HepG2 (cell line): ENCODE results near the gene RUSF1. TPM values are rescaled to one million over a fixed set of nuclear protein-coding genes. Genes with fewer than 3 reads are reported as not detected.
A peak's percentile ranks its signal among the peaks of the same experiment; 100 is the strongest.

Experiments used
- ARID3A ChIP-seq: IDR thresholded peaks from 2 replicates; pipeline ENCODE4 v1.6.1; 2012; ENCODE audit warnings: low read depth, low read length, improper control_type of control experiment
- FOXP4 ChIP-seq: sonication (generic); formaldehyde crosslinking; IDR thresholded peaks from 2 replicates; pipeline ENCODE4 v1.4.0; 2020; ENCODE audit warnings: missing genetic modification reagents
- GATA4 ChIP-seq: sonication (generic); IDR thresholded peaks from 2 replicates; pipeline ENCODE4 v1.6.1; 2016; ENCODE audit warnings: antibody characterized with exemption, low read depth, borderline replicate concordance
- HOMEZ ChIP-seq: IDR thresholded peaks from 2 replicates; pipeline ENCODE4 v1.6.1; 2016; ENCODE audit warnings: low read depth
- IKZF5 ChIP-seq: IDR thresholded peaks from 2 replicates; pipeline ENCODE4 v1.6.1; 2018; ENCODE audit warnings: missing genetic modification reagents, mild to moderate bottlenecking, missing compliant biosample characterization
- MATR3 ChIP-seq: sonication (generic); formaldehyde crosslinking; IDR thresholded peaks from 2 replicates; pipeline ENCODE4 v1.4.0; 2020; ENCODE audit warnings: missing genetic modification reagents
- MTA1 ChIP-seq: sonication (generic); formaldehyde crosslinking; IDR thresholded peaks from 2 replicates; pipeline ENCODE4 v1.4.0; 2020; ENCODE audit warnings: missing genetic modification reagents, mild to moderate bottlenecking, borderline replicate concordance
- NAIF1 ChIP-seq: sonication (generic); formaldehyde crosslinking; IDR thresholded peaks from 2 replicates; pipeline ENCODE4 v1.5.0; 2020; ENCODE audit warnings: mild to moderate bottlenecking, missing genetic modification reagents, borderline replicate concordance
- NBN ChIP-seq: fragments of 450-650 bp; conservative IDR thresholded peaks from 2 replicates; pipeline ENCODE4 v1.6.1; 2017
- POLR2G ChIP-seq: fragments of 200-400 bp; formaldehyde crosslinking; IDR thresholded peaks from 2 replicates; pipeline ENCODE4 v1.6.1; 2018; ENCODE audit warnings: mild to moderate bottlenecking, low read depth, low read length, moderate library complexity
- RNF2 ChIP-seq: fragments of 450-650 bp; conservative IDR thresholded peaks from 2 replicates; pipeline ENCODE4 v1.6.1; 2016; ENCODE audit warnings: low read depth
- RXRA ChIP-seq: sonication (generic); formaldehyde crosslinking; IDR thresholded peaks from 2 replicates; pipeline ENCODE4 v1.5.1; 2020; ENCODE audit warnings: missing genetic modification reagents
- TCF7 ChIP-seq: sonication (generic); IDR thresholded peaks from 2 replicates; pipeline ENCODE4 v1.6.1; 2016; ENCODE audit warnings: antibody characterized with exemption, low read depth
- ZBTB25 ChIP-seq: IDR thresholded peaks from 2 replicates; pipeline ENCODE4 v1.6.1; 2018; ENCODE audit warnings: missing genetic modification reagents
- ZFP62 ChIP-seq: sonication (generic); formaldehyde crosslinking; IDR thresholded peaks from 2 replicates; pipeline ENCODE4 v1.4.0; 2020; ENCODE audit warnings: missing genetic modification reagents
- ZNF12 ChIP-seq: sonication (generic); formaldehyde crosslinking; IDR thresholded peaks from 2 replicates; pipeline ENCODE4 v1.5.0; 2020; ENCODE audit warnings: missing genetic modification reagents
- ZNF235 ChIP-seq: sonication (generic); formaldehyde crosslinking; IDR thresholded peaks from 2 replicates; pipeline ENCODE4 v1.8.1; 2023; ENCODE audit warnings: mild to moderate bottlenecking, missing genetic modification reagents, borderline replicate concordance
- ZNF276 ChIP-seq: sonication (generic); formaldehyde crosslinking; IDR thresholded peaks from 2 replicates; pipeline ENCODE4 v1.4.0; 2020; ENCODE audit warnings: mild to moderate bottlenecking, low read depth, missing genetic modification reagents
- ZNF30 ChIP-seq: sonication (generic); formaldehyde crosslinking; IDR thresholded peaks from 2 replicates; pipeline ENCODE4 v1.5.0; 2020; ENCODE audit warnings: mild to moderate bottlenecking, missing genetic modification reagents
- ZNF788 ChIP-seq: sonication (generic); formaldehyde crosslinking; IDR thresholded peaks from 2 replicates; pipeline ENCODE4 v1.5.0; 2020; ENCODE audit warnings: mild to moderate bottlenecking, missing genetic modification reagents, borderline replicate concordance
- polyA plus RNA-seq, 8 experiments: library from polyadenylated mRNA; depleted of rRNA in 3 of 8; stranded (reverse) in 7 of 8; unstranded in 1 of 8; fragments of >200 nt; fragmentation: Illumina TruSeq in 4 of 8; extraction: Trizol in 4 of 8; gene quantifications; 2 replicates each; pipeline versions ENCODE4 v1.2.1 to v1.2.3, GENCODE V29; 2011 to 2016; ENCODE audit warnings: low read depth in 4 of 8, missing spikeins in 1 of 8, mixed read lengths in 1 of 8; ENCODE audit not compliant: insufficient read depth in 1 of 8
- total RNA-seq, 5 experiments: library from RNA; depleted of rRNA; stranded (reverse); fragments of >200 nt; fragmentation: Illumina TruSeq; extraction: Trizol; gene quantifications; 2 replicates each; pipeline ENCODE4 v1.2.3, GENCODE V29; 2016; ENCODE audit warnings: low read depth in 1 of 5

RUSF1 gene
- total and polyA plus RNA-seq, 2 of the 13 experiments (the other 11 are each of a cell fraction or from before 2014, with no cell fraction given), result 40.8 to 50.2 TPM

- TF ChIP-seq ZNF788 (CRISPR knock-in tag) (peak; percentile 16; the same call in 1 of the 2 replicates), ZBTB25 (CRISPR knock-in tag) (peak; percentile 64), MATR3 (CRISPR knock-in tag) (no peak), RNF2 (peak; percentile 98), ZNF235 (peak; percentile 90; the same call in 1 of the 2 replicates), TCF7 (no peak), FOXP4 (peak; percentile 76), ARID3A (no peak), ZNF30 (CRISPR knock-in tag) (peak; percentile 87; the same call in 1 of the 2 replicates), HOMEZ (CRISPR knock-in tag) (no peak), POLR2G (peak; percentile 95), ZNF276 (peak; percentile 72), RXRA (CRISPR knock-in tag) (peak; percentile 83), NBN (no peak), MTA1 (CRISPR knock-in tag) (peak; percentile 73; the same call in 1 of the 2 replicates), ZFP62 (CRISPR knock-in tag) (no peak), IKZF5 (peak; percentile 68), NAIF1 (CRISPR knock-in tag) (peak; percentile 38), GATA4 (peak; percentile 65; the same call in 1 of the 2 replicates), ZNF12 (CRISPR knock-in tag) (peak; percentile 56; the same call in 1 of the 2 replicates)
Measured at GRCh38 chr16:31458844-31459686, 49.1 kb downstream of the RUSF1 start, which contains the start of gene ARMC5 (continued).
